Embryonic facial prominence (tissue), 1 donor: Measurements from ENCODE around the gene SPATA19.
"Not testable (repeated sequence)": the region's sequence is repeated elsewhere in the genome, so short reads cannot be mapped to it uniquely, and the experiment has no call there.

ENCODE experiments used
- DNase-seq: peaks from one replicate; pipeline ENCODE4 v3.0.0-alpha.2; 2016; ENCODE audit errors: extremely low spot score

The SPATA19 gene

GRCh38 chr11:133845413-133845812, at the start of gene SPATA19:
Gene SPATA19, minus strand, starts transcription at chr11:133845513. Its CDS starts 67 bp downstream, at chr11:133845446.
- DNase-seq, result no peak

- no peak for DNase-seq
Observed at GRCh38 chr11:133895061-133895479, 49.8 kb upstream of the SPATA19 start.

- no peak for DNase-seq
Observed at GRCh38 chr11:133893381-133893780, 48.1 kb upstream of the SPATA19 start.

GRCh38 chr11:133892584-133893380, 47.5 kb upstream of the SPATA19 start:
- DNase-seq, result no peak

GRCh38 chr11:133892126-133892525, 46.8 kb upstream of the SPATA19 start:
- DNase-seq, result no peak

GRCh38 chr11:133889893-133890292, 44.6 kb upstream of the SPATA19 start:
- DNase-seq, result no peak

- DNase-seq, result no peak
Observed at GRCh38 chr11:133889188-133889587, 43.9 kb upstream of the SPATA19 start.

- no peak for DNase-seq
Observed at GRCh38 chr11:133887692-133888332, 42.5 kb upstream of the SPATA19 start.

GRCh38 chr11:133886029-133886428, 40.7 kb upstream of the SPATA19 start:
- no peak for DNase-seq

GRCh38 chr11:133872160-133872559, 26.8 kb upstream of the SPATA19 start:
- no peak for DNase-seq

- no peak for DNase-seq
Observed at GRCh38 chr11:133867456-133867855, 22.1 kb upstream of the SPATA19 start.

GRCh38 chr11:133865466-133865865, 20.2 kb upstream of the SPATA19 start:
- DNase-seq, result no peak

GRCh38 chr11:133864756-133865155, 19.4 kb upstream of the SPATA19 start:
- DNase-seq, result no peak

GRCh38 chr11:133860151-133860550, 14.8 kb upstream of the SPATA19 start:
- no peak for DNase-seq

- not testable (repeated sequence) for DNase-seq
Observed at GRCh38 chr11:133854330-133854960, 9.1 kb upstream of the SPATA19 start.

- no peak for DNase-seq
Observed at GRCh38 chr11:133844217-133844616, 1.1 kb downstream of the SPATA19 start.

GRCh38 chr11:133843454-133843987, 1.8 kb downstream of the SPATA19 start:
- no peak for DNase-seq

GRCh38 chr11:133842730-133843129, 2.6 kb downstream of the SPATA19 start:
- no peak for DNase-seq

GRCh38 chr11:133842053-133842452, 3.3 kb downstream of the SPATA19 start:
- DNase-seq, result no peak

GRCh38 chr11:133841279-133842043, 3.9 kb downstream of the SPATA19 start:
- no peak for DNase-seq

- DNase-seq, result no peak
Observed at GRCh38 chr11:133840479-133840941, 4.8 kb downstream of the SPATA19 start.
